HTR-8/SVneo (cell line): ENCODE data around the gene C16orf95.
"Not testable (repeated sequence)": the region's sequence is repeated elsewhere in the genome, so short reads cannot be mapped to it uniquely, and the experiment has no call there.

ENCODE experiments used
- DNase-seq: peaks from one replicate; pipeline ENCODE4 v3.0.0; 2011; ENCODE audit warnings: low spot score, mixed read lengths; ENCODE audit not compliant: insufficient read length
- FAIRE-seq: peaks from 2 replicates; lab custom pipeline; 2011; peaks lifted over from hg19 to GRCh38; lab: Jason Lieb, UNC

C16orf95 gene

GRCh38 chr16:87347932-87348615 lies 30.9 kb upstream of the C16orf95 start:
- DNase-seq (no peak), FAIRE-seq (no peak)

- FAIRE-seq (no peak), DNase-seq (no peak)
Measured at GRCh38 chr16:87346517-87347060, 29.4 kb upstream of the C16orf95 start.

- FAIRE-seq = no peak
- no peak for DNase-seq
Measured at GRCh38 chr16:87345726-87346424, 28.7 kb upstream of the C16orf95 start.

- FAIRE-seq (no peak), DNase-seq (no peak)
Measured at GRCh38 chr16:87344931-87345631, 27.9 kb upstream of the C16orf95 start.

GRCh38 chr16:87344165-87344930 lies 27.2 kb upstream of the C16orf95 start:
- DNase-seq = no peak
- FAIRE-seq = no peak

- no peak for FAIRE-seq
- no peak for DNase-seq
Measured at GRCh38 chr16:87343753-87344050, 26.5 kb upstream of the C16orf95 start.

GRCh38 chr16:87342978-87343752 lies 26.0 kb upstream of the C16orf95 start:
- FAIRE-seq = no peak
- DNase-seq = no peak

- FAIRE-seq = peak; percentile 63
- no peak for DNase-seq
Measured at GRCh38 chr16:87342504-87342903, 25.3 kb upstream of the C16orf95 start.

GRCh38 chr16:87340198-87340597 lies 23.0 kb upstream of the C16orf95 start:
- DNase-seq = no peak
- no peak for FAIRE-seq

- not testable (repeated sequence) for DNase-seq, FAIRE-seq
Measured at GRCh38 chr16:87339724-87340105, 22.5 kb upstream of the C16orf95 start.

- FAIRE-seq (no peak), DNase-seq (no peak)
Measured at GRCh38 chr16:87339086-87339723, 22.0 kb upstream of the C16orf95 start.

- no peak for FAIRE-seq
Measured at GRCh38 chr16:87338155-87338765, 21.1 kb upstream of the C16orf95 start.

GRCh38 chr16:87337262-87337771 lies 20.1 kb upstream of the C16orf95 start:
- no peak for DNase-seq
- FAIRE-seq = no peak

More at GRCh38 chr16:87338155-87338765, 21.1 kb upstream of the C16orf95 start:
- no peak for DNase-seq

- DNase-seq (no peak), FAIRE-seq (no peak)
Measured at GRCh38 chr16:87336434-87337240, 19.4 kb upstream of the C16orf95 start.

GRCh38 chr16:87335625-87336433 lies 18.6 kb upstream of the C16orf95 start:
- no peak for FAIRE-seq
- no peak for DNase-seq

- FAIRE-seq (no peak), DNase-seq (no peak)
Measured at GRCh38 chr16:87334651-87335624, 17.7 kb upstream of the C16orf95 start.
